Calu3 (cell line): ENCODE results near the gene CACNG7. TPM values are rescaled to one million over a fixed set of nuclear protein-coding genes. Genes with fewer than 3 reads are reported as not detected.

ENCODE experiments used
- BruUV-seq: library from RNA; stranded (reverse); fragments of 400-500 nt; replicated peaks from 2 replicates; lab custom pipeline; 2021; lab: Mats Ljungman, UMichigan
- CTCF ChIA-PET: fragments of 300-600 bp; sonication (Branson Sonifier 250); formaldehyde crosslinking; loops from one replicate; lab custom pipeline; 2022; ENCODE audit warnings: antibody characterized with exemption; lab: Charles Lee
- DNase-seq: peaks from one replicate; pipeline ENCODE4 v3.0.0; 2022
- H3K27ac Mint-ChIP-seq: one replicate; pipeline ENCODE4 v1.8.0; 2022; ENCODE audit warnings: mixed read lengths; ENCODE audit not compliant: unreplicated experiment
- H3K27me3 Mint-ChIP-seq: one replicate; pipeline ENCODE4 v1.8.0; 2022; ENCODE audit warnings: mixed read lengths; ENCODE audit not compliant: unreplicated experiment
- H3K36me3 Mint-ChIP-seq: one replicate; pipeline ENCODE4 v1.8.0; 2022; ENCODE audit warnings: mild to moderate bottlenecking, moderate library complexity, mixed read lengths; ENCODE audit not compliant: insufficient read depth, unreplicated experiment
- H3K4me1 Mint-ChIP-seq: one replicate; pipeline ENCODE4 v1.8.0; 2022; ENCODE audit warnings: mild to moderate bottlenecking, low read depth, mixed read lengths; ENCODE audit not compliant: unreplicated experiment
- H3K4me3 Mint-ChIP-seq: one replicate; pipeline ENCODE4 v1.8.0; 2022; ENCODE audit warnings: mild to moderate bottlenecking, low read depth, moderate library complexity, mixed read lengths; ENCODE audit not compliant: unreplicated experiment
- H3K9me3 Mint-ChIP-seq: one replicate; pipeline ENCODE4 v1.8.0; 2022; ENCODE audit warnings: low read depth, mixed read lengths; ENCODE audit not compliant: unreplicated experiment
- intact Hi-C: fragments of 100-400 bp; cut with micrococcal nuclease; formaldehyde crosslinking; loops from one replicate; pipeline ENCODE4 v1.10.0; 2022; ENCODE audit not compliant: unreplicated experiment
- total RNA-seq: library from RNA; stranded (reverse); gene quantifications from 2 replicates; pipeline ENCODE4 v1.2.3, GENCODE V29; 2022
- TF ChIP-seq, protein P1 (sequence below): fragments of 200-600 bp; IDR thresholded peaks from one replicate; pipeline ENCODE4 v1.8.0; 2022; ENCODE audit warnings: antibody characterized with exemption; ENCODE audit not compliant: unreplicated experiment

Gene CACNG7
- total RNA-seq, 1 experiment from 2014 or later: not detected

DNA sequence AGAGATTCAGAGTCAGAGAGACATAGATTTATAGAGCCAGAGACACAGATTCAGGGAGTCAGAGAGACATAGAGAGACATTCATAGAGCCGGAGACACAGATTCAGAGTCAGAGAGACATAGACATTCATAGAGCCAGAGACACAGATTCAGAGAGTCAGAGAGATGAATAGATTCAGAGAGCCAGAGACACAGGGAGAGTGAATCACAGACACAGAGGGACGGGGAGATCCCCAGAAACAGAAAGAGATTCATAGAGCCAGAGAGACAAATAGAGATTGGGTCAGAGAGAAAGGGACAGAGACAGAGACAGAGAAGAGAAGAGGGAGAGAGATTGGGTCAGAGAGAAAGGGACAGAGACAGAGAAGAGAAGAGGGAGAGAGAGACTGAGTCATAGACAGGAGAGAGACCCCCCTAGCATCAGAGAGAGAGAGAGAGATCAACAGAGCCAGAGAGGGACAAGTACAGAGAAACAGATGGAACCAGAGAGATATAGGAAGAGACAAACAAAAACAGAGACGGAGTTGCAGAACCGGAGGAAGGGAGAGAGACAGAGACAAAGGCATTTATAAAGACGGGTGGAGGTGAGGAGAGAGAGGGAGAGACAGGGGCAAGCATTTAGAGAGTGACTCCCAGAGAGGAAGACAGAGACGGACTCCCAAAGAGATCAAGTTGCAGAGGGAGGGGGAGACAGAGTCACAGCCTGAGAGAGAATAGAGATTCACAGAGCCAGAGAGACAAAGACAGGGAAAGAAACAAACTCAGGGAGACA is 28.2 kb upstream of the CACNG7 start:
- TF ChIP-seq, protein P1, sequence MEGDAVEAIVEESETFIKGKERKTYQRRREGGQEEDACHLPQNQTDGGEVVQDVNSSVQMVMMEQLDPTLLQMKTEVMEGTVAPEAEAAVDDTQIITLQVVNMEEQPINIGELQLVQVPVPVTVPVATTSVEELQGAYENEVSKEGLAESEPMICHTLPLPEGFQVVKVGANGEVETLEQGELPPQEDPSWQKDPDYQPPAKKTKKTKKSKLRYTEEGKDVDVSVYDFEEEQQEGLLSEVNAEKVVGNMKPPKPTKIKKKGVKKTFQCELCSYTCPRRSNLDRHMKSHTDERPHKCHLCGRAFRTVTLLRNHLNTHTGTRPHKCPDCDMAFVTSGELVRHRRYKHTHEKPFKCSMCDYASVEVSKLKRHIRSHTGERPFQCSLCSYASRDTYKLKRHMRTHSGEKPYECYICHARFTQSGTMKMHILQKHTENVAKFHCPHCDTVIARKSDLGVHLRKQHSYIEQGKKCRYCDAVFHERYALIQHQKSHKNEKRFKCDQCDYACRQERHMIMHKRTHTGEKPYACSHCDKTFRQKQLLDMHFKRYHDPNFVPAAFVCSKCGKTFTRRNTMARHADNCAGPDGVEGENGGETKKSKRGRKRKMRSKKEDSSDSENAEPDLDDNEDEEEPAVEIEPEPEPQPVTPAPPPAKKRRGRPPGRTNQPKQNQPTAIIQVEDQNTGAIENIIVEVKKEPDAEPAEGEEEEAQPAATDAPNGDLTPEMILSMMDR: no peak
- Mint-ChIP-seq H3K9me3 (no peaks in the 10 kb centered on the region), H3K4me1 (peaks cover 26% of the 10 kb centered on the region), H3K4me3 (no peak overlapping the region), H3K27me3 (no peaks in the 10 kb centered on the region), H3K36me3 (peaks cover 39% of the 10 kb centered on the region), H3K27ac (no peak overlapping the region)
- BruUV-seq: no TSS peak
- no peak for DNase-seq
- CTCF ChIA-PET: interaction anchor here (1.2 to 2.5 kb wide), 5 partner anchors 9 to 149 kb away, joined by 3 to 29 read pairs (median 10); partner anchors contain the start of gene MYADM
- intact Hi-C loops: no loop called here

DNA sequence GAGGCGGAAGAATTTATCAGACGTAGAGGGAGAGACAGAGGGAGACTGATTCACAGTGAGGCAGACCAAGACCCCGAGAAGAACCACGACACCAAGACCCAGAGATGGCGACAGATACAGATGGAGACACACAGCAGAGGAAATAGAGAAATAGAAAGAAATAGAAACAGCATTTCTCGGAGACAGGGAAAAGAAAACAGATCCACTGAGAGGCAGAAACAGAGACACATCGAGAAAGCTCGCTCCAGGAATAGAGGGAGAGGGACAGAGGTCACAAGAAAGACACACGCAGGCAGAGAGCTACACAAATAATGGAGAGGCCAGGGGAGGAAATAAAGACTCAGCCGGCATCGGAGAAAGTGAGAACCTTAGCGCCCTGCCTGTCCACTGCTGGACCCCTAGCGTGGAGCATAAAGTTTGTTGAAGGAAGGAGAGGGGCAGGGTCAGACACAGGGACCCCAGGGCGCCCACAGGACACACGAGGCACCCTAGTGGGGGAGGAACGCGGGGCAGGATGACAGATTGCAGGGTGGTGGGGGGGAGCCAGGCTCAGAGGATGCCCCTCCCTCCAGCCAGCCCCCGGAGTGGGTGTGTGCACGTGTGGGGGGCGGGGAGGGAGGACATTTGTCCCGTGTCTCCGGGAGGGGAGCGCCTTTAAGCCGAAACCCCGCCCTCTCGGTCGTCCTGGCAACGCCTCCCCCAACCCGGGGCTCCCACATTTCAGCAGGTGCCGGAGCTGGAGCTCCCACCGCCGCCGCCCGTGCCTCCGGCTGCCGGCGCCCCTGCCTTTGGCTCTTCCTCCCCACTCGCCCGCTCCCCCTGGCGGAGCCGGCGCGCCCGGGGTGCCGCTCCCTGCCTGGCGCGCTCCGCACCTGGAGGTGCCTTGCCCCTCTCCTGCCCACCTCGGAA is 27.3 kb upstream of the CACNG7 start, which contains the start of gene PRKCG:
Gene PRKCG, plus strand, starts transcription at position 716 of the 909 bp plus-strand sequence. CDS start 298 bp downstream, outside the sequence.
- H3K4me3 Mint-ChIP-seq: no peak within 1 kb of the TSS
- peak; percentile 96 for DNase-seq
- H3K27ac Mint-ChIP-seq: no peak within 1 kb of the TSS
- CTCF ChIA-PET: interaction anchor here (0.6 to 2.5 kb wide), 12 partner anchors 10 to 255 kb away, joined by 3 to 29 read pairs (median 4); partner anchors contain the start of genes CNOT3 and MYADM
- no peaks in the 10 kb centered on the region for H3K27me3 Mint-ChIP-seq
- intact Hi-C loops: no loop called here
- no TSS peak for BruUV-seq
- peaks cover 37% of the 10 kb centered on the region for H3K36me3 Mint-ChIP-seq
- peaks cover 23% of the 10 kb centered on the region for H3K4me1 Mint-ChIP-seq
- TF ChIP-seq, protein P1: peak; percentile 72
- no peaks in the 10 kb centered on the region for H3K9me3 Mint-ChIP-seq

DNA sequence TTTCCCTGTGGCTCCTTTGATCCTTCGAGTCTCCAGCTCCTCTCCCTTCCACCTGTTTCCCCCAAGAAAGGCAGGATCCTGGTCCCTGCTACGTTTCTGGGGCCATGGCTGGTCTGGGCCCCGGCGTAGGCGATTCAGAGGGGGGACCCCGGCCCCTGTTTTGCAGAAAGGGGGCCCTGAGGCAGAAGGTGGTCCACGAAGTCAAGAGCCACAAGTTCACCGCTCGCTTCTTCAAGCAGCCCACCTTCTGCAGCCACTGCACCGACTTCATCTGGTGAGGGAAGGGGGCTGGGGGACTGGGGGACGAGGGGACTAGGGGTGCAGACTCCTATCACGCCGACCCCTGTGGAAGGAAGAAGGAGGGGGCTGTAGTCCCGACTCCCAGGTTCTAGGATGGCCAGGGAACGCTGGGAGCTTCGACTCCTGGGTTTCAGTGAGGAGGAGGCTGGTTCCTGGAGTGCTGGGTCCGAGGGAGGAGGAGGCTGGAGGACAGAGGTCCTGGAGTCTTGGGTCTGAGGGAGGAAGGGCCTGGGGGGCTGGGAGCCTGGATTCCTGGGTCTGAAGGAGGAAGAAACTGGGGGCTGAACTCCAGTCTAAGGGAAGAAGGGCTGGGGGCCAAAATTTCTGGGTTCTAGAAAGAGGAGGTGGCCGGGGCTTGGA is 26.6 kb upstream of the CACNG7 start:
- no TSS peak for BruUV-seq
- Mint-ChIP-seq H3K27ac (no peak overlapping the region), H3K27me3 (no peaks in the 10 kb centered on the region), H3K4me1 (peaks cover 15% of the 10 kb centered on the region), H3K36me3 (peaks cover 33% of the 10 kb centered on the region), H3K9me3 (no peaks in the 10 kb centered on the region), H3K4me3 (no peak overlapping the region)
- TF ChIP-seq, protein P1: no peak
- intact Hi-C loops: no loop called here
- no peak for DNase-seq
- CTCF ChIA-PET: interaction anchor here (0.6 to 2.5 kb wide), 14 partner anchors 10 to 687 kb away, joined by 3 to 29 read pairs (median 3); partner anchors contain the start of genes CNOT3 and MYADM

DNA sequence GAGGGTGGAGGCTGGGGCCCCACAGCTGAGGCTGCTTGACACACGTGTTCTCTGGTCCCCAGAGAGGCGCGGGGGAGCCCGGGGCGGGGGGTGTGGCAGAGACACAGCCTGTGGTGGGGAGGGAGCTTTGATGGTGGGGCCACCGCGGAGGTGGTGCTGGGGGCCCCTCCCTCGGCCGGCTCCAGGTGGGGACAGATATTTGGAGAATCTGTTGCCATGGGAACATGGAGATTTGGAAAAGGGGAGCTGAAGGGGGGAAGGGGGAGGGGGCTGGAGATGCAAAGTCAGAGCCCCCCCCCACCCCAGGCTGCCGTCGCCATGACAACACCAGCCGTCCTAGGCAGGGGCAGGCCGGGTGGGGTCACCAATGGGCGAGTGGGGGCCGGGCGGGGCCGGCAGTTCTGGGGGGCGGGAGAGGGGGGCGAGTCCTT is 25.8 kb upstream of the CACNG7 start:
- Mint-ChIP-seq H3K27ac (peak overlapping the region; percentile 51), H3K27me3 (no peaks in the 10 kb centered on the region), H3K9me3 (no peaks in the 10 kb centered on the region), H3K4me1 (peaks cover 15% of the 10 kb centered on the region), H3K36me3 (peaks cover 30% of the 10 kb centered on the region), H3K4me3 (no peak overlapping the region)
- BruUV-seq: no TSS peak
- CTCF ChIA-PET: interaction anchor here (0.6 to 2.5 kb wide), 6 partner anchors 15 to 688 kb away, joined by 3 to 29 read pairs (median 3); partner anchors contain the start of genes CNOT3 and MYADM
- TF ChIP-seq, protein P1: no peak
- intact Hi-C loops: no loop called here
- DNase-seq: no peak
